Spinal cord (tissue), 10 donors: Measurements from ENCODE around the gene TSPYL1. TPM values are rescaled to one million over a fixed set of nuclear protein-coding genes. Genes with fewer than 3 reads are reported as not detected.

Experiments
- DNase-seq, 6 donors: peaks; one replicate each; pipeline versions ENCODE4 v3.0.0 to v3.0.0-alpha.2; 2013 to 2015; ENCODE audit warnings: low spot score in 6 of 6, low read depth in 4 of 6
- H3K27ac ChIP-seq: one replicate; pipeline ENCODE4 v1.5.1; 2013; ENCODE audit warnings: low read depth, low read length, control low read depth
- H3K27me3 ChIP-seq: one replicate; pipeline ENCODE4 v1.6.1; 2013; ENCODE audit warnings: low read length; ENCODE audit not compliant: control insufficient read depth, insufficient read depth
- H3K36me3 ChIP-seq: one replicate; pipeline ENCODE4 v1.6.1; 2013; ENCODE audit warnings: low read length; ENCODE audit not compliant: control insufficient read depth, insufficient read depth
- H3K4me1 ChIP-seq: one replicate; pipeline ENCODE4 v1.6.1; 2013; ENCODE audit warnings: low read length; ENCODE audit not compliant: control insufficient read depth, insufficient read depth
- H3K4me3 ChIP-seq: one replicate; pipeline ENCODE4 v1.5.1; 2013; ENCODE audit warnings: low read depth, low read length, control low read depth
- H3K9me3 ChIP-seq: one replicate; pipeline ENCODE4 v1.6.1; 2013; ENCODE audit warnings: low read length; ENCODE audit not compliant: control insufficient read depth, insufficient read depth
- WGBS: methylation state at CpG from one replicate; pipeline ENCODE4 v1.1.5; 2013; ENCODE audit warnings: missing lambda C conversion rate; ENCODE audit not compliant: insufficient coverage; 5-methylcytosine and 5-hydroxymethylcytosine counted together
- polyA plus RNA-seq, 2 donors: library from polyadenylated mRNA; unstranded; fragments of 120-200 nt; gene quantifications; one replicate each; pipeline ENCODE4 v1.2.1, GENCODE V29; 2013; ENCODE audit not compliant: insufficient read length in 2 of 2
- total RNA-seq, 2 donors: library from RNA; depleted of rRNA in 1 of 2; stranded (reverse); fragments of 120-200 nt in 1 of 2; fragments of >200 nt in 1 of 2; gene quantifications; one replicate each; pipeline versions ENCODE4 v1.2.3 to v1.2.4, GENCODE V29; 2013 to 2014
- donor health status: healthy.

Gene TSPYL1
- total and polyA plus RNA-seq, 4 donors, result 80.5 to 131 (median 123) TPM

DNA sequence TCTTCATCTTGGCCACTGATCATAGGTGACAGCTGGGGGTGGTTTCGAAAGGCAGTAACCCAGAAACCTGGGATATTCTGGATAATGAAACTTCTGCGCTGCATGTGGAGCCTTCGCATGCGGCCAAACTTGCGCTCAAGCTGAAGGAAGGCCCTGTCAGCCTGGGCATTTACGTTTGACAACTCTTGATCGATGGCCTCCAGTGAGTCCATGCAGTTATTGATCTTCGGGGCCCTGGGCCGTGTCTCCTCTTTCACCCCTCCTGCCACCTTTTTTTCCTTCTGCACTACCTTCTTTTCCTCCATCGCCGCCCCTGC is 26.6 kb downstream of the TSPYL1 start:
- Histone ChIP-seq H3K27me3 (no peaks in the 10 kb centered on the region), H3K4me1 (peaks cover 22% of the 10 kb centered on the region), H3K9me3 (no peaks in the 10 kb centered on the region), H3K27ac (peak overlapping the region; percentile 95), H3K36me3 (peaks cover 6% of the 10 kb centered on the region), H3K4me3 (peak overlapping the region; percentile 91)
- DNase-seq, result no peak
- WGBS, result 38% methylated on average over 11 of the region's 11 CpGs

DNA sequence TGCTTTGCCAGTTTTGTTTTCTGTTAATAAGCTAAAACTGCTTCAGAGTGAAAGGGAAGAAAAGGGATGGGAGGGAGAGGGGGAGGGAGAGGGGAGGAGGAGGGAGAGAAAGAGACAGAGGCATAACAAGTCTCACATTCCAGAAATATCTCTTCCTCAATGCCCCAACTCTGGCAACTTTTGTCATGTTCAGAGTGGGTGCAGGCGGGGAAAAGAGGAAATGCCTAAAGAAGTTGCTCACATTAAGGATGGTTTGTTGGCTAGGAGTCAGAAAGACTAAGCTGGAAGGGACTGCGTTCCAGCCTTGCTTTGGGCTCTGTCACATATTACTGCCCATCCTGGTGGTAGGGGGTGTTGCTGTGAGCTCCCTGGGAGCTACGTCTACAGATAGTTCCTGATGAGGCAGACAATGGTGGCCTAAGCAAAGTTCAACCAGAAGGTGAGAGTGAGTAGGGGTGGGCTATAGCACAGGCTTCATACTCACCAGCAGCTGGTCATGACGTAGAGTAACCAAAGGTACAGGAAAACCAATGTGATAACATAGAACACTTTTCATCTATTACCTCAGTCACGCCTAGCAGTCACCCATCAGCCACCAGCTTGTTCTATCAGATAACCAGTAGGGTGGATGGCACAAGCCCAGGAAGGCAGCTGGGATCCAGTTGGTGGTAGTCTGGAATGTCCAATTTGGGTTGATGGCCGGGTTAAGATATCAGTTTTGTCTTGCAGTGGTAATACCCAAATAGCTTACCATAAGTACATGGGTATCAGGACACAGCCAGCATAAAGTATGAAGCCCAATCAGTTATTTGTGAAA is 28.0 kb downstream of the TSPYL1 start:
- Histone ChIP-seq H3K9me3 (no peaks in the 10 kb centered on the region), H3K4me1 (peaks cover 22% of the 10 kb centered on the region), H3K36me3 (peaks cover 4% of the 10 kb centered on the region), H3K27me3 (no peaks in the 10 kb centered on the region), H3K4me3 (peak overlapping the region; percentile 91), H3K27ac (no peak overlapping the region)
- DNase-seq, result no peak
- WGBS, result 38% methylated on average over 1 of the region's 6 CpGs

DNA sequence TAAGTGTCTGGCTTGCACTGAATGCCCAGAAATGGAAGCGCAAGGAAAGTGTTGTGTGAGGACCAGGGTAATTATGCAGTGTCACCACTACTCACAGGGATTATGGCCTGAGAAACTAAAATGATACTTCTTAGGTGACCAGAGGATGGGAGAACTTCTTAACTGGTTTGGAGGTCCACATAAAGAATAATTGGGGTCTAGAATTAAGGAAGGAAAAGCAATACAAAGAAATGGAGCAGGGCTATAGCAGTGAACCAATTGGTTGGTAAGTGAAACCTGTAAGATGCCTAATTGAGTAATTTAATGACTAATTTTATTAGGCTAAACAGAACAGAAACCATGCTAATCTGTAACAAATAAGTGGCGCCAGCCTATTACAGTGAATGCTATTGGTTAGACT is 31.2 kb downstream of the TSPYL1 start:
- H3K9me3 ChIP-seq, result no peaks in the 10 kb centered on the region
- WGBS, result 83% methylated on average over 1 of the region's 2 CpGs
- no peak overlapping the region for H3K4me3 ChIP-seq
- peaks cover 4% of the 10 kb centered on the region for H3K36me3 ChIP-seq
- DNase-seq, result no peak
- no peaks in the 10 kb centered on the region for H3K27me3 ChIP-seq
- H3K27ac ChIP-seq, result no peak overlapping the region
- peaks cover 22% of the 10 kb centered on the region for H3K4me1 ChIP-seq

- Histone ChIP-seq H3K9me3 (no peaks in the 10 kb centered on the region), H3K27me3 (no peaks in the 10 kb centered on the region), H3K27ac (no peak overlapping the region), H3K4me1 (peaks cover 11% of the 10 kb centered on the region), H3K36me3 (peaks cover 4% of the 10 kb centered on the region), H3K4me3 (no peak overlapping the region)
- no peak for DNase-seq
Measured at GRCh38 chr6:116247285-116247684, 32.4 kb downstream of the TSPYL1 start.

- H3K27ac ChIP-seq, result no peak overlapping the region
- H3K4me1 ChIP-seq, result peaks cover 3% of the 10 kb centered on the region
- WGBS, result no CpG with 5 or more reads among the region's 4 CpGs
Measured at GRCh38 chr6:116246089-116246488, 33.6 kb downstream of the TSPYL1 start.

GRCh38 chr6:116244284-116244683 is 35.4 kb downstream of the TSPYL1 start:
- H3K36me3 ChIP-seq, result no peaks in the 10 kb centered on the region
- H3K4me1 ChIP-seq, result no peaks in the 10 kb centered on the region
- H3K4me3 ChIP-seq, result no peak overlapping the region
- no peaks in the 10 kb centered on the region for H3K9me3 ChIP-seq
- 100% methylated on average over 2 of the region's 4 CpGs for WGBS
- no peaks in the 10 kb centered on the region for H3K27me3 ChIP-seq
- no peak for DNase-seq
- H3K27ac ChIP-seq, result no peak overlapping the region

More at GRCh38 chr6:116246089-116246488, 33.6 kb downstream of the TSPYL1 start:
- Histone ChIP-seq H3K9me3 (no peaks in the 10 kb centered on the region), H3K27me3 (no peaks in the 10 kb centered on the region), H3K36me3 (no peaks in the 10 kb centered on the region), H3K4me3 (no peak overlapping the region)
- no peak for DNase-seq

- H3K4me3 ChIP-seq, result no peak overlapping the region
- no peaks in the 10 kb centered on the region for H3K9me3 ChIP-seq
- 100% methylated on average over 1 of the region's 1 CpG for WGBS
- DNase-seq, result no peak
- no peaks in the 10 kb centered on the region for H3K27me3 ChIP-seq
- no peaks in the 10 kb centered on the region for H3K4me1 ChIP-seq
- H3K36me3 ChIP-seq, result no peaks in the 10 kb centered on the region
- H3K27ac ChIP-seq, result no peak overlapping the region
Measured at GRCh38 chr6:116239856-116240255, 39.9 kb downstream of the TSPYL1 start.

GRCh38 chr6:116239256-116239655 is 40.5 kb downstream of the TSPYL1 start:
- Histone ChIP-seq H3K9me3 (no peaks in the 10 kb centered on the region), H3K27ac (no peak overlapping the region), H3K36me3 (no peaks in the 10 kb centered on the region), H3K4me1 (no peaks in the 10 kb centered on the region), H3K27me3 (no peaks in the 10 kb centered on the region), H3K4me3 (no peak overlapping the region)
- no CpG with 5 or more reads among the region's 2 CpGs for WGBS
- no peak for DNase-seq

DNA sequence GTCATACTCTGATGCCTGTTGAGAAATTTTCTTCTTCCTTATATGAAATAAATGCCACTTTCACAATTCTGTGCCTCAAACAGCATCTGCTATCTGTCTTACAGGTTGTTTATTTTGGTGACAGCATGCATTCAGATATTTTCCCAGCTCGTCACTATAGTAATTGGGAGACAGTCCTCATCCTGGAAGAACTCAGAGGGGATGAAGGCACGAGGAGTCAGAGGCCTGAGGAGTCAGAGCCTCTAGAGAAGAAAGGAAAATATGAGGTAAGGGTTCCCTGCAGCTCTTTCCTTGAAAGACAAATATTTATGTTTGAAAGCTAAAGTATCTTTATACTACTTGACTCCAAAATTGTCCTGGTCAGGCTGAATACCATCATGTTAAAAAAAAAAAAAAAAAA is 41.6 kb downstream of the TSPYL1 start:
- WGBS, result 80% methylated on average over 1 of the region's 2 CpGs
- Histone ChIP-seq H3K27ac (no peak overlapping the region), H3K4me1 (no peaks in the 10 kb centered on the region), H3K9me3 (no peaks in the 10 kb centered on the region), H3K4me3 (no peak overlapping the region), H3K36me3 (no peaks in the 10 kb centered on the region), H3K27me3 (no peaks in the 10 kb centered on the region)
- DNase-seq, result no peak

GRCh38 chr6:116234689-116235088 is 45.0 kb downstream of the TSPYL1 start:
- 83% methylated on average over 2 of the region's 3 CpGs for WGBS
- no peaks in the 10 kb centered on the region for H3K36me3 ChIP-seq
- H3K27me3 ChIP-seq, result no peaks in the 10 kb centered on the region
- DNase-seq, result no peak
- H3K9me3 ChIP-seq, result no peaks in the 10 kb centered on the region
- no peak overlapping the region for H3K4me3 ChIP-seq
- no peak overlapping the region for H3K27ac ChIP-seq
- H3K4me1 ChIP-seq, result no peaks in the 10 kb centered on the region
